Peyer's patch (tissue), 4 donors: Measurements from ENCODE around the gene ECHS1. TPM values are rescaled to one million over a fixed set of nuclear protein-coding genes. Genes with fewer than 3 reads are reported as not detected.
"Not testable (repeated sequence)": the region's sequence is repeated elsewhere in the genome, so short reads cannot be mapped to it uniquely, and the experiment has no call there.

ENCODE experiments used
- DNase-seq, 3 donors: peaks; one replicate each; pipeline ENCODE4 v3.0.0-alpha.2; 2017 to 2019
- H3K27ac ChIP-seq, 4 donors: fragments of 200-600 bp; sonication (generic); one replicate each; pipeline ENCODE4 v1.5.1; 2016 to 2019
- H3K27me3 ChIP-seq, 2 donors: fragments of 200-600 bp; sonication (generic); one replicate each; pipeline ENCODE4 v1.5.1; 2019
- H3K36me3 ChIP-seq, 3 donors: fragments of 200-600 bp; sonication (generic); one replicate each; pipeline ENCODE4 v1.5.1; 2016 to 2019
- H3K4me1 ChIP-seq, 4 donors: fragments of 200-600 bp; sonication (generic); one replicate each; pipeline ENCODE4 v1.5.1; 2016 to 2019
- H3K4me3 ChIP-seq, 4 donors: fragments of 200-600 bp; sonication (generic); 1 replicate in 3 of 4; 2 replicates in 1 of 4; pipeline ENCODE4 v1.5.1; 2016 to 2019; ENCODE audit warnings: mild to moderate bottlenecking in 1 of 4
- H3K9me3 ChIP-seq, 4 donors: fragments of 200-600 bp; sonication (generic); one replicate each; pipeline ENCODE4 v1.5.1; 2016 to 2019; ENCODE audit warnings: mild to moderate bottlenecking in 1 of 4
- CTCF ChIP-seq, 6 experiments: fragments of 450-650 bp in 4 of 6; fragments of 200-600 bp in 2 of 6; sonication (generic) in 1 of 6; IDR thresholded peaks; one replicate each; pipeline ENCODE4 v1.5.1; 2017 to 2019; ENCODE audit warnings: antibody characterized with exemption in 6 of 6, mild to moderate bottlenecking in 3 of 6, moderate library complexity in 1 of 6
- POLR2A ChIP-seq, 2 donors: fragments of 450-650 bp; IDR thresholded peaks; one replicate each; pipeline ENCODE4 v1.5.1; 2017; ENCODE audit warnings: antibody characterized with exemption in 2 of 2, mild to moderate bottlenecking in 2 of 2, moderate library complexity in 2 of 2
- total RNA-seq, 4 donors: library from RNA; depleted of rRNA; stranded (reverse); fragments of >200 nt; gene quantifications; one replicate each; pipeline ENCODE4 v1.1.0, GENCODE V29; 2016

ECHS1 gene
- total RNA-seq, 4 donors from 2014 or later = 87.5 to 211 (median 172) TPM

- Histone ChIP-seq H3K27me3 (peaks cover 0 to 3% of the 10 kb centered on the region in 2 donors), H3K9me3 (peaks cover 0 to 2% (median 0%) of the 10 kb centered on the region in 4 donors), H3K36me3 (peaks cover 0 to 44% (median 0%) of the 10 kb centered on the region in 3 donors), H3K27ac (no peak overlapping the region), H3K4me1 (peaks cover 0 to 8% (median 0%) of the 10 kb centered on the region in 4 donors), H3K4me3 (no peak overlapping the region)
- TF ChIP-seq POLR2A (IDR thresholded peaks at IDR 0.05) = no peak
- TF ChIP-seq CTCF (IDR thresholded peaks at IDR 0.05) = no peak
- no peak for DNase-seq
These were observed 46.2 kb upstream of the ECHS1 start for GRCh38 chr10:133419211-133419950.

GRCh38 chr10:133418289-133418993 lies 45.3 kb upstream of the ECHS1 start:
- H3K4me3 ChIP-seq = no peak overlapping the region
- H3K36me3 ChIP-seq = peaks cover 0 to 48% (median 0%) of the 10 kb centered on the region in 3 donors
- no peak for TF ChIP-seq POLR2A (IDR thresholded peaks at IDR 0.05)
- H3K9me3 ChIP-seq = peaks cover 0 to 3% (median 0%) of the 10 kb centered on the region in 4 donors
- H3K27me3 ChIP-seq = peaks cover 0 to 3% of the 10 kb centered on the region in 2 donors
- DNase-seq = no peak
- H3K4me1 ChIP-seq = peaks cover 0 to 5% (median 0%) of the 10 kb centered on the region in 4 donors
- no peak overlapping the region for H3K27ac ChIP-seq

- TF ChIP-seq CTCF (IDR thresholded peaks at IDR 0.05) (no peak), POLR2A (IDR thresholded peaks at IDR 0.05) (no peak)
- DNase-seq = peak in 1 of 3 donors; percentile 47
- H3K4me3 ChIP-seq = no peak overlapping the region
- H3K27me3 ChIP-seq = no peaks in the 10 kb centered on the region
- H3K4me1 ChIP-seq = no peaks in the 10 kb centered on the region
- no peak overlapping the region for H3K27ac ChIP-seq
- H3K9me3 ChIP-seq = peaks cover 0 to 3% (median 0%) of the 10 kb centered on the region in 4 donors
- peaks cover 0 to 74% (median 0%) of the 10 kb centered on the region in 3 donors for H3K36me3 ChIP-seq
These were observed 42.6 kb upstream of the ECHS1 start for GRCh38 chr10:133415752-133416151.

GRCh38 chr10:133414401-133414800 lies 41.2 kb upstream of the ECHS1 start:
- not testable (repeated sequence) for H3K4me1 ChIP-seq, H3K9me3 ChIP-seq, H3K27ac ChIP-seq, DNase-seq, H3K4me3 ChIP-seq, H3K27me3 ChIP-seq
- peaks cover 0 to 74% (median 0%) of the 10 kb centered on the region in 3 donors for H3K36me3 ChIP-seq

- no peak overlapping the region for H3K4me3 ChIP-seq
- TF ChIP-seq POLR2A (IDR thresholded peaks at IDR 0.05) (no peak), CTCF (IDR thresholded peaks at IDR 0.05) (no peak)
These were observed 39.2 kb upstream of the ECHS1 start for GRCh38 chr10:133412381-133412711.

GRCh38 chr10:133411523-133412380 lies 38.6 kb upstream of the ECHS1 start:
- peaks cover 0 to 71% (median 0%) of the 10 kb centered on the region in 3 donors for H3K36me3 ChIP-seq
- H3K4me3 ChIP-seq = no peak overlapping the region
- TF ChIP-seq CTCF (IDR thresholded peaks at IDR 0.05) = no peak
- no peak for TF ChIP-seq POLR2A (IDR thresholded peaks at IDR 0.05)

More at GRCh38 chr10:133412381-133412711, 39.2 kb upstream of the ECHS1 start:
- no peaks in the 10 kb centered on the region for H3K4me1 ChIP-seq
- no peak for DNase-seq
- no peaks in the 10 kb centered on the region for H3K27me3 ChIP-seq
- H3K27ac ChIP-seq = no peak overlapping the region
- peaks cover 0 to 69% (median 0%) of the 10 kb centered on the region in 3 donors for H3K36me3 ChIP-seq
- H3K9me3 ChIP-seq = peaks cover 0 to 3% (median 0%) of the 10 kb centered on the region in 4 donors

More at GRCh38 chr10:133411523-133412380, 38.6 kb upstream of the ECHS1 start:
- no peak overlapping the region for H3K27ac ChIP-seq
- no peak for DNase-seq
- H3K9me3 ChIP-seq = peaks cover 0 to 3% (median 0%) of the 10 kb centered on the region in 4 donors
- no peaks in the 10 kb centered on the region for H3K27me3 ChIP-seq
- no peaks in the 10 kb centered on the region for H3K4me1 ChIP-seq
